WTC11 (cell line): ENCODE data around the gene TAF1B.

Experiments
- CBFB ChIP-seq: sonication (generic); formaldehyde crosslinking; IDR thresholded peaks from 2 replicates; pipeline ENCODE4 v1.8.1; 2022; ENCODE audit warnings: mild to moderate bottlenecking, low read depth, missing genetic modification reagents
- CREM ChIP-seq: sonication (generic); formaldehyde crosslinking; IDR thresholded peaks from 2 replicates; pipeline ENCODE4 v1.8.1; 2022; ENCODE audit warnings: mild to moderate bottlenecking, missing genetic modification reagents, moderate library complexity
- CTCF ChIP-seq: fragments of 200-600 bp; IDR thresholded peaks from 2 replicates; pipeline ENCODE4 v1.8.0; 2022; ENCODE audit warnings: antibody characterized with exemption
- JUN ChIP-seq: sonication (generic); formaldehyde crosslinking; IDR thresholded peaks from 2 replicates; pipeline ENCODE4 v1.8.0; 2023; ENCODE audit warnings: mild to moderate bottlenecking, missing genetic modification reagents
- ZMAT4 ChIP-seq: fragments of 250-450 bp; sonication (Bioruptor Pico); IDR thresholded peaks from 2 replicates; pipeline ENCODE4 v1.9.0; 2021; ENCODE audit warnings: mild to moderate bottlenecking
- TF ChIP-seq, protein P1 (sequence below): sonication (generic); formaldehyde crosslinking; IDR thresholded peaks from 2 replicates; pipeline ENCODE4 v1.8.0; 2023; ENCODE audit warnings: mild to moderate bottlenecking, missing genetic modification reagents
- TF ChIP-seq, protein P2 (sequence below): sonication (generic); formaldehyde crosslinking; IDR thresholded peaks from 2 replicates; pipeline ENCODE4 v1.8.0; 2022; ENCODE audit warnings: mild to moderate bottlenecking, missing genetic modification reagents

- TF ChIP-seq CTCF (no peak), JUN (CRISPR knock-in tag) (no peak), CREM (CRISPR knock-in tag) (no peak), ZMAT4 (no peak), CBFB (CRISPR knock-in tag) (no peak)
- TF ChIP-seq, protein P1, sequence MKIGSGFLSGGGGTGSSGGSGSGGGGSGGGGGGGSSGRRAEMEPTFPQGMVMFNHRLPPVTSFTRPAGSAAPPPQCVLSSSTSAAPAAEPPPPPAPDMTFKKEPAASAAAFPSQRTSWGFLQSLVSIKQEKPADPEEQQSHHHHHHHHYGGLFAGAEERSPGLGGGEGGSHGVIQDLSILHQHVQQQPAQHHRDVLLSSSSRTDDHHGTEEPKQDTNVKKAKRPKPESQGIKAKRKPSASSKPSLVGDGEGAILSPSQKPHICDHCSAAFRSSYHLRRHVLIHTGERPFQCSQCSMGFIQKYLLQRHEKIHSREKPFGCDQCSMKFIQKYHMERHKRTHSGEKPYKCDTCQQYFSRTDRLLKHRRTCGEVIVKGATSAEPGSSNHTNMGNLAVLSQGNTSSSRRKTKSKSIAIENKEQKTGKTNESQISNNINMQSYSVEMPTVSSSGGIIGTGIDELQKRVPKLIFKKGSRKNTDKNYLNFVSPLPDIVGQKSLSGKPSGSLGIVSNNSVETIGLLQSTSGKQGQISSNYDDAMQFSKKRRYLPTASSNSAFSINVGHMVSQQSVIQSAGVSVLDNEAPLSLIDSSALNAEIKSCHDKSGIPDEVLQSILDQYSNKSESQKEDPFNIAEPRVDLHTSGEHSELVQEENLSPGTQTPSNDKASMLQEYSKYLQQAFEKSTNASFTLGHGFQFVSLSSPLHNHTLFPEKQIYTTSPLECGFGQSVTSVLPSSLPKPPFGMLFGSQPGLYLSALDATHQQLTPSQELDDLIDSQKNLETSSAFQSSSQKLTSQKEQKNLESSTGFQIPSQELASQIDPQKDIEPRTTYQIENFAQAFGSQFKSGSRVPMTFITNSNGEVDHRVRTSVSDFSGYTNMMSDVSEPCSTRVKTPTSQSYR (CRISPR knock-in tag), result no peak
- TF ChIP-seq, protein P2, sequence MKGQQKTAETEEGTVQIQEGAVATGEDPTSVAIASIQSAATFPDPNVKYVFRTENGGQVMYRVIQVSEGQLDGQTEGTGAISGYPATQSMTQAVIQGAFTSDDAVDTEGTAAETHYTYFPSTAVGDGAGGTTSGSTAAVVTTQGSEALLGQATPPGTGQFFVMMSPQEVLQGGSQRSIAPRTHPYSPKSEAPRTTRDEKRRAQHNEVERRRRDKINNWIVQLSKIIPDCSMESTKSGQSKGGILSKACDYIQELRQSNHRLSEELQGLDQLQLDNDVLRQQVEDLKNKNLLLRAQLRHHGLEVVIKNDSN, result no peak
Observed at GRCh38 chr2:9958057-9958456, 114.8 kb downstream of the TAF1B start.
